OCI-LY3 (cell line): ENCODE measurements around the gene JAZF1.

Source experiments
- CTCF ChIP-seq: fragments of 200-600, 300-600 bp; sonication (generic); IDR thresholded peaks from 2 replicates; pipeline ENCODE4 v1.5.1; 2014; ENCODE audit warnings: antibody characterized with exemption, low read length, low read depth
- EZH2phosphoT487 ChIP-seq: fragments of 200-600 bp; shearing (Covaris generic); IDR thresholded peaks from 2 replicates; pipeline ENCODE4 v1.6.1; 2018; ENCODE audit warnings: antibody characterized with exemption, mixed run types, low read depth

- no peak for TF ChIP-seq CTCF
- TF ChIP-seq EZH2phosphoT487: no peak
These were observed 104.0 kb downstream of the JAZF1 start for GRCh38 chr7:28076423-28077200.
